ENCODE data around the gene TRIM47. TPM values are rescaled to one million over a fixed set of nuclear protein-coding genes. Genes with fewer than 3 reads are reported as not detected.
A peak's percentile ranks its signal among the peaks of the same experiment; 100 is the strongest.

TRIM47 gene
- total RNA-seq, 2 experiments from 2014 or later, result 13.4 to 19.9 TPM

- DNase-seq (no peak), ATAC-seq (peak; percentile 15)
- CTCF ChIA-PET, result interaction anchor here (0.5 to 3.5 kb wide), 14 partner anchors 9 to 206 kb away, joined by 3 to 21 read pairs (median 5); partner anchors contain the start of genes GALK1 and WBP2
- Mint-ChIP-seq H3K4me1 (peaks cover 14% of the 10 kb centered on the region), H3K4me3 (peak overlapping the region; percentile 88), H3K27me3 (no peaks in the 10 kb centered on the region), H3K27ac (peak overlapping the region; percentile 94), H3K36me3 (ENCODE audit: low read depth) (peaks cover 24% of the 10 kb centered on the region), H3K9me3 (ENCODE audit: low read depth) (no peaks in the 10 kb centered on the region)
- intact Hi-C loops (cut with DNase I, micrococcal nuclease), result loop anchor here in 1 of 2 experiments (1.0 to 5.0 kb wide), 2 partner anchors 11 to 67 kb away; partner anchors contain the start of gene WBP2
- POLR2A ChIA-PET, result interaction anchor here (0.6 to 4.4 kb wide), 3 partner anchors 10 to 65 kb away, joined by 3 to 17 read pairs (median 10); partner anchors contain the start of gene WBP2
Observed at GRCh38 chr17:75844530-75845057, 33.8 kb downstream of the TRIM47 start.

- peaks cover 27% of the 10 kb centered on the region for H3K36me3 Mint-ChIP-seq (ENCODE audit: low read depth)
- DNase-seq, result peak; percentile 76
- H3K4me1 Mint-ChIP-seq, result peaks cover 14% of the 10 kb centered on the region
- peak; percentile 68 for ATAC-seq
- ChIA-PET CTCF (interaction anchor here (0.6 to 3.3 kb wide), 11 partner anchors 11 to 80 kb away, joined by 3 to 21 read pairs (median 4); partner anchors contain the start of gene WBP2), POLR2A (interaction anchor here (0.6 to 4.4 kb wide), 5 partner anchors 11 to 69 kb away, joined by 3 to 17 read pairs (median 4); partner anchors contain the start of gene WBP2)
- no peaks in the 10 kb centered on the region for H3K27me3 Mint-ChIP-seq
- H3K9me3 Mint-ChIP-seq (ENCODE audit: low read depth), result no peaks in the 10 kb centered on the region
- peak within 1 kb of the TSS; percentile 88 for H3K4me3 Mint-ChIP-seq
- peak within 1 kb of the TSS; percentile 94 for H3K27ac Mint-ChIP-seq
- intact Hi-C loops (cut with DNase I, micrococcal nuclease), result loop anchor here in 1 of 2 experiments (1.0 to 5.0 kb wide), 3 partner anchors 11 to 67 kb away; partner anchors contain the start of gene WBP2
Observed at GRCh38 chr17:75843577-75844529, 34.5 kb downstream of the TRIM47 start, which contains the start of gene UNC13D. UNC13D (minus strand) TSS chr17:75844404; CDS start chr17:75844337, 67 bp downstream.

GRCh38 chr17:75842963-75843576 is 35.3 kb downstream of the TRIM47 start:
- Mint-ChIP-seq H3K36me3 (ENCODE audit: low read depth) (peaks cover 25% of the 10 kb centered on the region), H3K27me3 (no peaks in the 10 kb centered on the region), H3K9me3 (ENCODE audit: low read depth) (no peaks in the 10 kb centered on the region), H3K4me1 (peaks cover 14% of the 10 kb centered on the region), H3K27ac (peak overlapping the region; percentile 94), H3K4me3 (peak overlapping the region; percentile 88)
- CTCF ChIA-PET, result interaction anchor here (0.7 to 1.0 kb wide), 4 partner anchors 10 to 36 kb away, joined by 3 to 4 read pairs (median 3); no protein-coding TSS in a partner anchor
- intact Hi-C loops (cut with DNase I, micrococcal nuclease), result loop anchor here in 1 of 2 experiments (1.0 to 5.0 kb wide), 2 partner anchors 34 to 66 kb away; a partner anchor contains a TSS
- POLR2A ChIA-PET, result interaction anchor here (1.1 to 4.4 kb wide), 3 partner anchors 12 to 67 kb away, joined by 3 to 17 read pairs (median 10); partner anchors contain the start of gene WBP2
- DNase-seq (peak; percentile 63), ATAC-seq (peak; percentile 28)

- H3K4me1 Mint-ChIP-seq, result peaks cover 14% of the 10 kb centered on the region
- no peak for DNase-seq
- ATAC-seq, result no peak
- CTCF ChIA-PET, result interaction anchor here (0.7 kb wide), 1 partner anchor 37 kb away, joined by 3 read pairs; no protein-coding TSS in a partner anchor
- POLR2A ChIA-PET, result interaction anchor here (4.4 kb wide), 1 partner anchor 63 kb away, joined by 17 read pairs; a partner anchor contains a TSS
- intact Hi-C loops (cut with DNase I, micrococcal nuclease), result loop anchor here in 1 of 2 experiments (5.0 kb wide), 1 partner anchor 65 kb away; a partner anchor contains a TSS
- H3K27me3 Mint-ChIP-seq, result no peaks in the 10 kb centered on the region
- H3K4me3 Mint-ChIP-seq, result peak overlapping the region; percentile 88
- H3K36me3 Mint-ChIP-seq (ENCODE audit: low read depth), result peaks cover 25% of the 10 kb centered on the region
- no peaks in the 10 kb centered on the region for H3K9me3 Mint-ChIP-seq (ENCODE audit: low read depth)
- H3K27ac Mint-ChIP-seq, result peak overlapping the region; percentile 42
Observed at GRCh38 chr17:75842411-75842810, 36.0 kb downstream of the TRIM47 start.

GRCh38 chr17:75840799-75841164 is 37.6 kb downstream of the TRIM47 start:
- POLR2A ChIA-PET, result no interaction called here
- CTCF ChIA-PET, result interaction anchor here (0.8 to 1.2 kb wide), 2 partner anchors 14 kb away, joined by 3 to 4 read pairs; partner anchors contain the start of gene WBP2
- intact Hi-C loops (cut with DNase I, micrococcal nuclease), result loop anchor here in 1 of 2 experiments (5.0 kb wide), 1 partner anchor 63 kb away; a partner anchor contains a TSS

GRCh38 chr17:75839942-75840798 is 38.2 kb downstream of the TRIM47 start:
- Mint-ChIP-seq H3K4me3 (no peak overlapping the region), H3K4me1 (peaks cover 8% of the 10 kb centered on the region), H3K27ac (no peak overlapping the region), H3K9me3 (ENCODE audit: low read depth) (no peaks in the 10 kb centered on the region), H3K36me3 (ENCODE audit: low read depth) (peaks cover 15% of the 10 kb centered on the region), H3K27me3 (no peaks in the 10 kb centered on the region)
- ATAC-seq (no peak), DNase-seq (no peak)
- ChIA-PET CTCF (interaction anchor here (0.8 to 1.2 kb wide), 2 partner anchors 13 to 15 kb away, joined by 3 to 4 read pairs; partner anchors contain the start of gene WBP2), POLR2A (no interaction called here)
- intact Hi-C loops (cut with DNase I, micrococcal nuclease), result loop anchor here in 1 of 2 experiments (5.0 kb wide), 1 partner anchor 63 kb away; a partner anchor contains a TSS

More at GRCh38 chr17:75840799-75841164, 37.6 kb downstream of the TRIM47 start:
- ATAC-seq (no peak), DNase-seq (no peak)
- no peak overlapping the region for H3K4me3 Mint-ChIP-seq
- no peaks in the 10 kb centered on the region for H3K9me3 Mint-ChIP-seq (ENCODE audit: low read depth)
- H3K27ac Mint-ChIP-seq, result no peak overlapping the region
- H3K36me3 Mint-ChIP-seq (ENCODE audit: low read depth), result peaks cover 17% of the 10 kb centered on the region
- H3K4me1 Mint-ChIP-seq, result peaks cover 14% of the 10 kb centered on the region
- no peaks in the 10 kb centered on the region for H3K27me3 Mint-ChIP-seq

- DNase-seq, result no peak
- H3K4me3 Mint-ChIP-seq, result no peak overlapping the region
- no peaks in the 10 kb centered on the region for H3K9me3 Mint-ChIP-seq (ENCODE audit: low read depth)
- intact Hi-C loops (cut with DNase I, micrococcal nuclease), result no loop called here
- ATAC-seq, result no peak
- peaks cover 19% of the 10 kb centered on the region for H3K4me1 Mint-ChIP-seq
- peaks cover 27% of the 10 kb centered on the region for H3K36me3 Mint-ChIP-seq (ENCODE audit: low read depth)
- CTCF ChIA-PET, result no interaction called here
- POLR2A ChIA-PET, result no interaction called here
- H3K27me3 Mint-ChIP-seq, result no peaks in the 10 kb centered on the region
- no peak overlapping the region for H3K27ac Mint-ChIP-seq
Observed at GRCh38 chr17:75838410-75838809, 40.0 kb downstream of the TRIM47 start.

GRCh38 chr17:75837899-75838298 is 40.5 kb downstream of the TRIM47 start:
- no peaks in the 10 kb centered on the region for H3K9me3 Mint-ChIP-seq (ENCODE audit: low read depth)
- H3K4me3 Mint-ChIP-seq, result no peak overlapping the region
- peaks cover 24% of the 10 kb centered on the region for H3K4me1 Mint-ChIP-seq
- H3K27me3 Mint-ChIP-seq, result no peaks in the 10 kb centered on the region
- ChIA-PET CTCF (interaction anchor here (1.2 kb wide), 1 partner anchor 9 kb away, joined by 4 read pairs; no protein-coding TSS in a partner anchor), POLR2A (no interaction called here)
- intact Hi-C loops (cut with DNase I, micrococcal nuclease), result no loop called here
- ATAC-seq, result no peak
- no peak for DNase-seq
- peaks cover 32% of the 10 kb centered on the region for H3K36me3 Mint-ChIP-seq (ENCODE audit: low read depth)
- H3K27ac Mint-ChIP-seq, result peak overlapping the region; percentile 37

- POLR2A ChIA-PET, result no interaction called here
- Mint-ChIP-seq H3K27ac (no peak overlapping the region), H3K36me3 (ENCODE audit: low read depth) (peaks cover 32% of the 10 kb centered on the region), H3K4me1 (peaks cover 29% of the 10 kb centered on the region), H3K27me3 (no peaks in the 10 kb centered on the region), H3K4me3 (no peak overlapping the region), H3K9me3 (ENCODE audit: low read depth) (no peaks in the 10 kb centered on the region)
- intact Hi-C loops (cut with DNase I, micrococcal nuclease), result no loop called here
- CTCF ChIA-PET, result interaction anchor here (0.7 to 2.1 kb wide), 3 partner anchors 8 to 212 kb away, joined by 3 to 8 read pairs (median 4); no protein-coding TSS in a partner anchor
- no peak for DNase-seq
- no peak for ATAC-seq
Observed at GRCh38 chr17:75836605-75837004, 41.8 kb downstream of the TRIM47 start.

- POLR2A ChIA-PET, result no interaction called here
- Mint-ChIP-seq H3K27ac (no peak overlapping the region), H3K27me3 (no peaks in the 10 kb centered on the region), H3K4me3 (no peak overlapping the region), H3K9me3 (ENCODE audit: low read depth) (no peaks in the 10 kb centered on the region), H3K4me1 (peaks cover 28% of the 10 kb centered on the region), H3K36me3 (ENCODE audit: low read depth) (peaks cover 33% of the 10 kb centered on the region)
- intact Hi-C loops (cut with DNase I, micrococcal nuclease), result no loop called here
- ATAC-seq (no peak), DNase-seq (no peak)
- CTCF ChIA-PET, result interaction anchor here (2.1 kb wide), 1 partner anchor 9 kb away, joined by 8 read pairs; no protein-coding TSS in a partner anchor
Observed at GRCh38 chr17:75835654-75835987, 42.8 kb downstream of the TRIM47 start.

Data from activated CD4-positive, alpha-beta T cell treated with anti-CD3 and anti-CD28 coated beads for 36 hours (primary cell).